HCT116 (cell line): ENCODE measurements around the gene GOLGA1. TPM values are rescaled to one million over a fixed set of nuclear protein-coding genes. Genes with fewer than 3 reads are reported as not detected.

Experiments
- ATAC-seq: fragments of 200-7000 bp; cut with Tn5 transposase; 2 replicates; pipeline ENCODE4 v1.9.1; 2020; ENCODE audit warnings: mild to moderate bottlenecking, moderate library complexity
- BruUV-seq: library from RNA; stranded (reverse); fragments of 400-500 nt; replicated peaks from 2 replicates; lab custom pipeline; 2021; lab: Mats Ljungman, UMichigan
- CTCF ChIA-PET: fragments of 300-600 bp; sonication (Branson Sonifier 250); formaldehyde crosslinking; loops from one replicate; lab custom pipeline; 2021; ENCODE audit warnings: antibody characterized with exemption; lab: Charles Lee
- POLR2A ChIA-PET: fragments of 300-600, 350-600 bp; sonication (Branson Sonifier 250); formaldehyde crosslinking; loops from one replicate; lab custom pipeline; 2021; ENCODE audit warnings: antibody characterized with exemption; lab: Charles Lee
- RAD21 ChIA-PET, 2 experiments: fragments of 300-600 bp; sonication (Branson Sonifier 250); formaldehyde crosslinking; loops; one replicate each; lab custom pipeline; 2023; ENCODE audit warnings: low total read pairs in 2 of 2; ENCODE audit not compliant: uncharacterized antibody in 2 of 2, unreplicated experiment in 2 of 2, low non-redundant PET in 1 of 2; lab: Charles Lee
- DNase-seq: peaks from one replicate; pipeline ENCODE4 v3.0.0-alpha.2; 2010; ENCODE audit warnings: low read depth, low spot score
- H2AFZ ChIP-seq: fragments of 200-600 bp; shearing (Covaris generic), sonication (generic); 2 replicates; pipeline ENCODE4 v1.6.1; 2017; ENCODE audit warnings: low read depth, mixed run types, mixed read lengths, antibody characterized with exemption, low read length; ENCODE audit not compliant: poor library complexity, severe bottlenecking
- H3K27ac ChIP-seq: 2 replicates; pipeline ENCODE4 v1.5.1; 2012; ENCODE audit warnings: low read depth, low read length
- H3K27me3 ChIP-seq: fragments of 200-600 bp; sonication (generic); 2 replicates; pipeline ENCODE4 v1.6.1; 2016; ENCODE audit warnings: mixed run types, low read length, mixed read lengths; ENCODE audit not compliant: insufficient read depth
- H3K36me3 ChIP-seq, 2 experiments: fragments of 200-500 bp in 1 of 2; fragments of 200-600 bp in 1 of 2; sonication (Bioruptor generic) in 1 of 2; sonication (generic) in 1 of 2; 2 replicates each; pipeline versions ENCODE4 v1.5.1 to v1.6.1; 2014 to 2016; ENCODE audit warnings: low read length in 2 of 2, inconsistent platforms in 1 of 2, mixed read lengths in 1 of 2, mixed run types in 1 of 2; ENCODE audit not compliant: insufficient read depth in 2 of 2, control insufficient read depth in 1 of 2
- H3K4me1 ChIP-seq, 2 experiments: fragments of 200-600 bp in 1 of 2; sonication (generic) in 1 of 2; 2 replicates each; pipeline versions ENCODE4 v1.5.1 to v1.6.1; 2012 to 2017; ENCODE audit warnings: low read length in 2 of 2, inconsistent platforms in 1 of 2, mild to moderate bottlenecking in 1 of 2, mixed read lengths in 1 of 2, mixed run types in 1 of 2, moderate library complexity in 1 of 2; ENCODE audit not compliant: insufficient read depth in 2 of 2, control insufficient read depth in 1 of 2
- H3K4me2 ChIP-seq: fragments of 200-600 bp; sonication (generic); 2 replicates; pipeline ENCODE4 v1.6.1; 2017; ENCODE audit warnings: mixed run types, low read length, mixed read lengths
- H3K4me3 ChIP-seq, 2 experiments: fragments of 200-600 bp in 1 of 2; sonication (generic) in 1 of 2; replicated peaks in 1 of 2; 2 replicates each; pipeline ENCODE4 v1.5.1; 2011 to 2016; ENCODE audit warnings: low read length in 2 of 2, control low read depth in 1 of 2, low read depth in 1 of 2, mild to moderate bottlenecking in 1 of 2, mixed read lengths in 1 of 2, mixed run types in 1 of 2
- H3K79me2 ChIP-seq: fragments of 200-600 bp; sonication (generic); 2 replicates; pipeline ENCODE4 v1.6.1; 2017; ENCODE audit warnings: mild to moderate bottlenecking, mixed run types, low read length, moderate library complexity, mixed read lengths; ENCODE audit not compliant: insufficient read depth
- H3K9ac ChIP-seq: fragments of 200-600 bp; sonication (generic); 2 replicates; pipeline ENCODE4 v1.6.1; 2016; ENCODE audit warnings: low read length, mixed read lengths
- H3K9me2 ChIP-seq: fragments of 200-600 bp; sonication (generic), shearing (Covaris generic); 2 replicates; pipeline ENCODE4 v1.6.1; 2017; ENCODE audit warnings: mixed run types, mild to moderate bottlenecking, moderate library complexity; ENCODE audit not compliant: insufficient read depth
- H3K9me3 ChIP-seq, 2 experiments: fragments of 200-500 bp in 1 of 2; fragments of 200-600 bp in 1 of 2; sonication (Bioruptor generic) in 1 of 2; sonication (generic) in 1 of 2; 2 replicates each; pipeline ENCODE4 v1.6.1; 2014 to 2017; ENCODE audit warnings: low read length in 2 of 2, mixed read lengths in 2 of 2, inconsistent platforms in 1 of 2, low read depth in 1 of 2, mild to moderate bottlenecking in 1 of 2, mixed run types in 1 of 2, moderate library complexity in 1 of 2; ENCODE audit not compliant: control insufficient read depth in 1 of 2, insufficient read depth in 1 of 2
- H4K20me1 ChIP-seq: fragments of 200-600 bp; sonication (generic), shearing (Covaris generic); 2 replicates; pipeline ENCODE4 v1.6.1; 2017; ENCODE audit warnings: mixed run types, mild to moderate bottlenecking, moderate library complexity; ENCODE audit not compliant: insufficient read depth
- CTCF ChIP-seq, 3 experiments: fragments of 200-600 bp in 1 of 3; sonication (generic) in 1 of 3; IDR thresholded peaks in 2 of 3; conservative IDR thresholded peaks in 1 of 3; 2 replicates each; pipeline ENCODE4 v1.5.1; 2012 to 2017; ENCODE audit warnings: low read depth in 2 of 3, low read length in 2 of 3, antibody characterized with exemption in 1 of 3, borderline replicate concordance in 1 of 3, control low read depth in 1 of 3, mild to moderate bottlenecking in 1 of 3, mixed read lengths in 1 of 3, mixed run types in 1 of 3, moderate library complexity in 1 of 3; ENCODE audit not compliant: insufficient read depth in 1 of 3
- ELF1 ChIP-seq: IDR thresholded peaks from 2 replicates; pipeline ENCODE4 v1.6.1; 2012; ENCODE audit warnings: low read depth, borderline replicate concordance
- EZH2 ChIP-seq: fragments of 200-600 bp; sonication (generic); IDR thresholded peaks from 2 replicates; pipeline ENCODE4 v1.6.1; 2017; ENCODE audit warnings: antibody characterized with exemption, mixed run types
- JUND ChIP-seq: IDR thresholded peaks from 2 replicates; pipeline ENCODE4 v1.6.1; 2012
- POLR2A ChIP-seq: IDR thresholded peaks from 2 replicates; pipeline ENCODE4 v1.7.0; 2011; ENCODE audit warnings: borderline replicate concordance; ENCODE audit not compliant: insufficient read depth, insufficient read length; ENCODE audit errors: extremely low read depth
- POLR2AphosphoS5 ChIP-seq: IDR thresholded peaks from 2 replicates; pipeline ENCODE4 v1.6.1; 2011; ENCODE audit warnings: mild to moderate bottlenecking, low read depth, low read length, moderate library complexity
- SP1 ChIP-seq: IDR thresholded peaks from 2 replicates; pipeline ENCODE4 v1.6.1; 2012; ENCODE audit warnings: low read depth
- TCF7L2 ChIP-seq: IDR thresholded peaks from 2 replicates; pipeline ENCODE4 v1.7.0; 2011; ENCODE audit warnings: borderline replicate concordance, inconsistent platforms; ENCODE audit not compliant: insufficient read depth, insufficient read length; ENCODE audit errors: extremely low read depth
- ZBTB33 ChIP-seq: IDR thresholded peaks from 2 replicates; pipeline ENCODE4 v1.6.1; 2011; ENCODE audit warnings: mild to moderate bottlenecking, low read length, moderate library complexity; ENCODE audit not compliant: insufficient replicate concordance; ENCODE audit errors: extremely low read depth
- ZNF274 ChIP-seq: fragments of 200-500 bp; sonication (Bioruptor generic); IDR thresholded peaks from 2 replicates; pipeline ENCODE4 v1.6.1; 2014; ENCODE audit warnings: mild to moderate bottlenecking, low read depth, low read length, inconsistent platforms
- intact Hi-C: fragments of 100-400 bp; cut with micrococcal nuclease; formaldehyde crosslinking; loops from 2 replicates; pipeline ENCODE4 v1.10.0; 2022
- total RNA-seq: library from RNA; stranded (reverse); gene quantifications from one replicate; pipeline ENCODE4 v1.2.1, GENCODE V29; 2021; ENCODE audit not compliant: unreplicated experiment

The GOLGA1 gene
- total RNA-seq, 1 experiment from 2014 or later = 13.1 TPM

DNA sequence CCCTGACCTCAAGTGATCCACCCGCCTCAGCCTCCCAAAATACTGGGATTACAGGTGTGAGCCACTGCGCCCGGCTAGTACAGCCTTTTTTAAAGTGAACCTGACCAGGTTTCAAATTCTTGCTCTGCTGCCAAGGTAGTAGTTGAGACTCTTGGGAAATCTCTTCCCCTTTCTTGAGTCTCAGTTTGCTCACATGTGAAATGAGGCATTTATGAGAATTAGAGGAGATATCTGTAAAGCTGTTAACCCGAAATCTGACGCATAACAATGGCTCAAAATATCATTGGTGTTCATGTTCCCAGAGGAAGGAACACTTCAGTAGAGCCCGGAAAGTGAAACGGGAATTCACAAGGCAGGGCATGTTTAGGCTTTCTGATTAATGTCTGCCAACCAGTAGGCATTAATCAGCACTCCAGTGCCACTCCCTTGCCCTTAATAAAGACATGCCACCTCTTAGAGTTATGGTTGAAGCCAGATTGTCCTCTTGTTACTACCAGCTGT is 77.5 kb downstream of the GOLGA1 start:
- peak overlapping the region; percentile 96 for H3K27ac ChIP-seq
- ATAC-seq = no peak
- no TSS peak for BruUV-seq

More for the DNA sequence above, 77.5 kb downstream of the GOLGA1 start:
- Histone ChIP-seq H2AFZ (no peak overlapping the region), H3K9ac (peak overlapping the region; percentile 58), H4K20me1 (peaks cover 25% of the 10 kb centered on the region), H3K9me2 (no peaks in the 10 kb centered on the region), H3K4me3 (peak overlapping the region; percentile 89 to 100), H3K27me3 (no peaks in the 10 kb centered on the region), H3K4me1 (peaks cover 26 to 52% of the 10 kb centered on the region in 2 experiments), H3K79me2 (peaks cover 53% of the 10 kb centered on the region), H3K9me3 (no peaks in the 10 kb centered on the region), H3K36me3 (peaks cover 22 to 31% of the 10 kb centered on the region in 2 experiments; a peak in 3 of 4 replicates), H3K4me2 (peak overlapping the region; percentile 96)
- RAD21 ChIA-PET = no interaction called here
- DNase-seq = no peak
- POLR2A ChIA-PET = interaction anchor here (0.6 to 1.5 kb wide), 3 partner anchors 13 to 99 kb away, joined by 3 to 8 read pairs (median 3); no protein-coding TSS in a partner anchor
- CTCF ChIA-PET = interaction anchor here (1.0 to 1.3 kb wide), 2 partner anchors 86 to 246 kb away, joined by 3 to 4 read pairs; no protein-coding TSS in a partner anchor
- intact Hi-C loops = no loop called here
- TF ChIP-seq EZH2 (no peak), ZBTB33 (no peak), ZNF274 (no peak), JUND (no peak), CTCF (IDR thresholded peaks at IDR 0.05 in 2 of 3, conservative IDR thresholded peaks at IDR 0.05 in 1 of 3; ENCODE audit: borderline replicate concordance in 1 of 3, insufficient read depth in 1 of 3, low read depth in 2 of 3, low read length in 2 of 3) (no peak), TCF7L2 (no peak), POLR2AphosphoS5 (no peak), POLR2A (no peak), SP1 (no peak), ELF1 (no peak)
